HG02642 (cell line): ENCODE measurements around the gene CXCR6.
A peak's percentile ranks its signal among the peaks of the same experiment; 100 is the strongest.

Source experiments
- ATAC-seq: cut with Tn5 transposase; IDR thresholded peaks from one replicate; pipeline ENCODE4 v1.9.1; 2021; ENCODE audit warnings: mild to moderate bottlenecking; ENCODE audit not compliant: unreplicated experiment, poor library complexity

The CXCR6 gene

GRCh38 chr3:45943207-45943846 is at the start of gene CXCR6:
Gene CXCR6, plus strand, starts transcription at chr3:45943464. Its CDS starts 3,018 bp downstream, at chr3:45946482.
- ATAC-seq = no peak

GRCh38 chr3:45894015-45894414 is 49.2 kb upstream of the CXCR6 start:
- ATAC-seq = no peak

GRCh38 chr3:45895686-45896468 is 47.4 kb upstream of the CXCR6 start:
- no peak for ATAC-seq

GRCh38 chr3:45896956-45897355 is 46.3 kb upstream of the CXCR6 start:
- no peak for ATAC-seq

GRCh38 chr3:45904931-45905330 is 38.3 kb upstream of the CXCR6 start:
- no peak for ATAC-seq

GRCh38 chr3:45905755-45906154 is 37.5 kb upstream of the CXCR6 start:
- no peak for ATAC-seq

GRCh38 chr3:45906681-45907407 is 36.4 kb upstream of the CXCR6 start:
- ATAC-seq = no peak

GRCh38 chr3:45907769-45908705 is 35.2 kb upstream of the CXCR6 start:
- no peak for ATAC-seq

GRCh38 chr3:45908761-45909160 is 34.5 kb upstream of the CXCR6 start:
- ATAC-seq = no peak

- ATAC-seq = no peak
Observed at GRCh38 chr3:45909542-45909941, 33.7 kb upstream of the CXCR6 start.

GRCh38 chr3:45910892-45911291 is 32.4 kb upstream of the CXCR6 start:
- ATAC-seq = no peak

- no peak for ATAC-seq
Observed at GRCh38 chr3:45911511-45912226, 31.6 kb upstream of the CXCR6 start.

GRCh38 chr3:45912435-45912834 is 30.8 kb upstream of the CXCR6 start:
- no peak for ATAC-seq

- no peak for ATAC-seq
Observed at GRCh38 chr3:45914362-45915058, 28.8 kb upstream of the CXCR6 start.

GRCh38 chr3:45915059-45915439 is 28.2 kb upstream of the CXCR6 start:
- no peak for ATAC-seq

GRCh38 chr3:45915518-45916231 is 27.6 kb upstream of the CXCR6 start:
- ATAC-seq = peak; percentile 92

GRCh38 chr3:45917146-45917898 is 25.9 kb upstream of the CXCR6 start:
- ATAC-seq = no peak
